Measurements from ENCODE around the gene HRH1.
"Not testable (repeated sequence)": the region's sequence is repeated elsewhere in the genome, so short reads cannot be mapped to it uniquely, and the experiment has no call there.

Gene HRH1

DNA sequence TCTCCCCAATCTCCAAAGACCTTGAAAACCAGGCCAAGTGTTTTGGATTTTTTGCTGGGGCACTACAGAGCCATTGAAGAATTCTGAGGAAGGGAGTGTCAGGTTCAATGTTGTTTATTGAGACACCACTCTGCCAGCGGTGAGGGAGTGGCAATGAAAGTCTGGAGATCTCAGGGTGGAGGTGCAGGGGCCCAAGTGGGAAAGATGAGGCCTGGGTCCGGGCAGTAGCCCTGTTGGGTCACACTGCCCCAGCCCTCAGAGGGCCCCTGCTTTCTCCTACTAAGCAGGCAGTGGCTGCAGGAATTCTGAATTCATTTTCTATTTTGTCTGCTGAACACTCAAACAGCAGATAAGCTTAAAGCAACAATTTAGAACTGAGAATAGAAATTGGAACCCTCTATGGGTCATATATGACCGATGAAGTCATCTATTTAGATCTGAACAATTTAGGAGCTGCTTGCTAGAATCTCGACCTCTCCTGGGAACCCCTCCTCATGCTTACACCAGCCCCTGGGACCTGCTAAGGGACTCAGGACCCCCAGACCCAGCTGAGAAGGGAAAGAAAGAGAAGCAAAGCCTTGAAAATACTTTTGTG lies 17.9 kb downstream of the HRH1 start:
- DNase-seq (ENCODE audit: low read depth in 2 of 2), result no peak

- no peak for DNase-seq (ENCODE audit: low read depth in 2 of 2)
Observed at GRCh38 chr3:11173828-11174465, 19.7 kb downstream of the HRH1 start.

DNA sequence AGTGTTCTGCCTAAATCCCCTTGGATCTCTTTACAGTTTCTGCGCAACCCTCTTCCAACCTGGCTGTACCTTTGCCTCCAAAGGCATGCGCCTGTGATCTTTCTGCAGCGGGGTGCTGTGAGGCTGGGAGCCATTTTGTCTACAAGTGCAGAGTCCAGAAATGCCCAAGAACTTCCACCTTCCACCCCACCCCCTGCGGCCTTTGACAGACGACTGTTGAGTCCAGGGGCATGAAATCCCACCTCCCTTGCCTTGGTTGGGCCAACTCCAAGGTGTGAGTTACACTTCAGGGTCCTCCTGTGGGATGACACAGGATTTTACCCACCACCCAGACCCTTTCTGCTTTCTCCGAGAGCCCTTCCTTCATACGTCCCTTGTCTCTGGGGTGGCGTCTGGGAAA lies 24.1 kb downstream of the HRH1 start:
- no peak for DNase-seq (ENCODE audit: low read depth in 2 of 2)

GRCh38 chr3:11184328-11184969 lies 30.2 kb downstream of the HRH1 start:
- not testable (repeated sequence) for DNase-seq (ENCODE audit: low read depth in 2 of 2)

GRCh38 chr3:11185144-11185543 lies 30.9 kb downstream of the HRH1 start:
- no peak for DNase-seq (ENCODE audit: low read depth in 2 of 2)

- no peak for DNase-seq (ENCODE audit: low read depth in 2 of 2)
Observed at GRCh38 chr3:11185564-11186317, 31.4 kb downstream of the HRH1 start.

GRCh38 chr3:11186318-11186692 lies 32.0 kb downstream of the HRH1 start:
- DNase-seq (ENCODE audit: low read depth in 2 of 2), result no peak

GRCh38 chr3:11186771-11187191 lies 32.5 kb downstream of the HRH1 start:
- DNase-seq (ENCODE audit: low read depth in 2 of 2), result no peak

DNA sequence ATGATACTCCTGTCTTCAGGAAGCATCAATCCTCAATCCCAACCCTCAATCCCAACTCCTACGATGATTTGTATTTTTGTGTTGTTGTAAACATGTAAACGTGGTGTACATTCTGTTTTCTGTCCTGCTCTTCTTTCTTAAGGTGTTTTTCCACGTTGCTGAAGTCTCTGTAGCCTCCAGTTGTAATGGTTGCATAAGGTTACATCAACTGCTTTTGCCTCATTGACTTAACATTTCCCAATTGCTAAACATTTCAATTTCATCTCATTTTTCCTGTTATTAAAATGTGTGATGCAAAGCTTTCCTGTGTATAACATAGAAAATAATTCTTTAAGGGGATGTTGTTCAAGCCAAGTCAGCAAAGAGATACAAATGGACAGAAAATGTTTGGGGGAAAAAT lies 33.4 kb downstream of the HRH1 start:
- no peak for DNase-seq (ENCODE audit: low read depth in 2 of 2)

DNA sequence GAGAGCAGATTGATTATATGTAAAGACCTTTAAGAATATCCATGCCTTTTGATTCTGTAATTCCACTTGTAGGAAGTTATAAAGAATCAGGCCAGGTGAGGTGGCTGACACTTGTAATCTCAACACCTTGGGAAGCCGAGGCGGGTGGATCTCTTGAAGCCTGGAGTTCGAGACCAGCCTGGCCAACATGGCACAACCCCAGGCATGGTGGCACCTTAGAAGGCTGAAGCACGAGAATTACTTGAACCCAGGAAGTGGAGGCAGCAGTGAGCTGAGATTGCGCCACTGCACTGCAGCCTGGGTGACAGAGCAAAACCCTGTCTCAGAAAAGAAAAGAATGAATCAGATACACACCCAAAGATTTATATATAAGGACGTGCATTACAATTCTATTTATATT lies 33.9 kb downstream of the HRH1 start:
- no peak for DNase-seq (ENCODE audit: low read depth in 2 of 2)

DNA sequence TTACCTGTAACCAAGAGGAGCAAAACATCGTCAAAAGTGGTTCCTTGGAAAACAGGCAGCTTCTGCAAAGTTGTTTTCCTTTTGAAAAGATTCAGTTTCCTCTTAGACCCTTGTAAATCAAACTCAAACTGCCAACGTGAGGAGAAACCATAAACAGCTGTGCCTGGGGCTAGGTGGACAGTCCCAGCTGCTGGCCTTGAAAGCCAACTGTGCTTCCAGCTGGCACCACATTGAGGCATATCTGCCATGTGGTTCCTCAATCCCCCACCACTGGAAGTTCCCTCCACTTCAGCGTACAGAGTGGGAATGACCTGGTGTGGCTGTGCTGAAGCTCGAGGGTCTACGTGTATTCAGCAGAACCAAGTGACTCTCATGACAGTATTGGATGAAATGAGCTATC lies 40.9 kb downstream of the HRH1 start:
- DNase-seq (ENCODE audit: low read depth in 2 of 2), result no peak

DNA sequence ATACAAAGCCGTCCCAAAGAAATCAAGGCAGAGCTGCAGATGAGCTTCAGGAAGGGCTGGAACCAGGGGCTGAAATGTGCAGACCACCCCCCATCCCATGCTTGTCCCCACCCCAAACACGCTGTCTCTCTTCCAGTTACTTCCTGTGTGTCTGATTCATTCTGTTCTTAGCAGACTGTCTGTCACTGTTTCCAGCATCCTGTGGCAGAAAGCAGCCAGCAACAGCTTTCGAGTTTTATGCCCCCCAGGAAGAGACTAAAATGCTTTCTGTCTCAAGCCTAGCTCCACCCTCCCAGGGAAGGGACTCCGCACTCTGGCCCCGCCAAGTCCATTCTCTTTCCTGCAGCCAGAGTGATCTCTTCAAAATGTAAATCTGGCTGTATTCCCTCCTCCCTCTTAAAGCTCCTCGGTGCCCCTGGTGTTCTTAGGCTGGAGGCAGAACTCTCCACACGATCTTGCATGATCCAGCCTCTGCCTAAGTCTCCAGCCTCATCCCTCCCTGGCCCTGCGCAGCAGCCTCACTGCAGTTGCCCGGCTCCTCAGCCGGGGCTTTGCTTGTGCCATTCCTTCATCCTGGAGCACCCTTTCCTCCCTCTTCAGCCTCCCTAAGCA lies 41.5 kb downstream of the HRH1 start:
- peak in 1 of 2 donors; percentile 4 for DNase-seq (ENCODE audit: low read depth in 2 of 2)

GRCh38 chr3:11197484-11197883 lies 43.2 kb downstream of the HRH1 start:
- no peak for DNase-seq (ENCODE audit: low read depth in 2 of 2)

DNA sequence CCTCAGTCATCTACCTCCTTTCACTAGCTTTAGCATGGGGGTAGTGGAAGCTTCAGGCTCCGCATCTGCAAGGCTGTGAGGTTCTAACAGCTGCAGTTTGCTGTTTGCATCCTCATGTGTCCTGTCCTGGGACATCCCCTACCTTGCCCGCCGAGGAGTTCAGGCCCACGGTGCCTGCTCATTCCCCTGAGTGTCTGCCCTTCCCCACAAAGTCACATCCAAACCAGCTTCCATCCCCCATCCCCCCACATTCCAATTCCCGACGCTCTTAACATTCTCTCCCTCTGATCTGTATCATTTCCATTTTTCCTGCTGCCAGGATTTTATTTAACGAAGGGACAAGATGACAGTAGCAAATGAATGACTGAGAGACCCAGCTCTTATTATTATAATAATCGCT lies 43.8 kb downstream of the HRH1 start:
- no peak for DNase-seq (ENCODE audit: low read depth in 2 of 2)

DNA sequence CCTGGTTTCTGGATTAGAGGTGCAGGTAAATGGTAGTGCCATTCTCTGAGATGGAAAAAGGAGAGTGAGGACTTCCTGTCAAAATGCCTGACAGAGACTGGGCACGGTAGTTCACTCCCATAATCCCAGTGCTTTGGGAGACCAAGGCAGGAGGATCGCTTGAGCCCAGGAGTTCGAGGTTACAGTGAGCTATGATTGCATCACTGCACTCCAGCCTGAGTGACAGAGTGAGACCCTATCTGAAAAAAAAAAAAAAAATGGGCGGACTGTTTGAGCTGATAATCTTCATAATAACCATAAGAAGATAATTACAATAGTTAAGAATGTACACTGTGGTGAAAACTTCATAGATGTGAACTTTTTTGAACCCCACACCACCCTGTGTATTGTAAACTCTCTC lies 44.2 kb downstream of the HRH1 start:
- no peak for DNase-seq (ENCODE audit: low read depth in 2 of 2)

GRCh38 chr3:11199902-11200845 lies 45.9 kb downstream of the HRH1 start:
- no peak for DNase-seq (ENCODE audit: low read depth in 2 of 2)

- no peak for DNase-seq (ENCODE audit: low read depth in 2 of 2)
Observed at GRCh38 chr3:11201251-11202019, 47.1 kb downstream of the HRH1 start.

GRCh38 chr3:11203961-11204360 lies 49.7 kb downstream of the HRH1 start:
- DNase-seq (ENCODE audit: low read depth in 2 of 2), result no peak

GRCh38 chr3:11204697-11205348 lies 50.5 kb downstream of the HRH1 start:
- no peak for DNase-seq (ENCODE audit: low read depth in 2 of 2)

DNA sequence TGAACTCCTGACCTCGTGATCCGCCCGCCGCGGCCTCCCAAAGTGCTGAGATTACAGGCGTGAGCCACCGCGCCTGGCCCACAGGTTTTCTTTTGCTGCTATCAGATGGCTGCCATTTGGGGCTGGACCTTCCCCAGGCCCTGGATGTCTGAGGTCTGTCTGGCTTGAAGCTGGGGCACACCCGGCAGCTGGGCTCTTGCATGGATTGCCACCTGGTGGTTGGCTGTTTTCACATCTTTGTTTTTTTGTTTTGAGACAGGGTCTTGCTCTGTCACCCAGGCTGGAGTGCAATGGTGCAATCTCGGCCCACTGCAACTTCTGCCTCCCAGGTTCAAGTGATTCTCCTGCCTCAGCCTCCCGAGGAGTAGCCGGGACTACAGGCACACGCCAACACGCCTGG lies 51.6 kb downstream of the HRH1 start:
- DNase-seq (ENCODE audit: low read depth in 2 of 2), result not testable (repeated sequence)
